NCI-H2171 treated with DMSO at 0.1 percent for 48 hours (cell line): Measurements from ENCODE around the gene GLYATL1B.
"Not testable (repeated sequence)": the region's sequence is repeated elsewhere in the genome, so short reads cannot be mapped to it uniquely, and the experiment has no call there.

Experiments
- DNase-seq: peaks from one replicate; lab custom pipeline; 2025; lab: John Stamatoyannopoulos, UW

GLYATL1B gene

DNA sequence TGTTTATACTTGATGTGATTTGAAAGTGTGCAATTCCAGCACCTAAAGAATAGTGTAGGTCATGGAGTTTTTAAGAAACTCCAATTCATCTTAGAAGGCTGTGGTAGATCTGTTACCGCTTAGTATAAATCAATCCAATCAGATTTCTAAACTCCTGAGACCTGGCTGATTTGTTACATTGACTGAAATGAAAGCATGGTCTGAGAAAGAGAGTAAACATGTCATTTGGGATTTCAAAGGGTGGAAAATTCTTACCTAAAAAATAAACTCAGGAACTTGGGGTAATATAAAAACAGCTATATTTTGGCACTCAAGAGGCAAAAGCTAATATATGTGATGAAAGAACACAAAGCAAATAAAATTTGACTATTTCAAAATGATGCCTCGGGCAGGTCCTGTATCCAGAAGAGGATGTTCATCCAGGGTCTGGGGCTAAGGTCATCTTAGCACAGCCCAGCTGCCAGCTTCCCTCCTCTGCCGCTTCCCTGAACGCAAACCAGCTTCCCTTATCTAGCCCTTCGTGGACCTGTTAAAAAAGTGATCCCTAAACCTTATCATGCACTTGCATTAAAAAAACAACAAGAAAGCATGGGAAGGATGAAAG, 10.0 kb downstream of the GLYATL1B start:
- not testable (repeated sequence) for DNase-seq

DNA sequence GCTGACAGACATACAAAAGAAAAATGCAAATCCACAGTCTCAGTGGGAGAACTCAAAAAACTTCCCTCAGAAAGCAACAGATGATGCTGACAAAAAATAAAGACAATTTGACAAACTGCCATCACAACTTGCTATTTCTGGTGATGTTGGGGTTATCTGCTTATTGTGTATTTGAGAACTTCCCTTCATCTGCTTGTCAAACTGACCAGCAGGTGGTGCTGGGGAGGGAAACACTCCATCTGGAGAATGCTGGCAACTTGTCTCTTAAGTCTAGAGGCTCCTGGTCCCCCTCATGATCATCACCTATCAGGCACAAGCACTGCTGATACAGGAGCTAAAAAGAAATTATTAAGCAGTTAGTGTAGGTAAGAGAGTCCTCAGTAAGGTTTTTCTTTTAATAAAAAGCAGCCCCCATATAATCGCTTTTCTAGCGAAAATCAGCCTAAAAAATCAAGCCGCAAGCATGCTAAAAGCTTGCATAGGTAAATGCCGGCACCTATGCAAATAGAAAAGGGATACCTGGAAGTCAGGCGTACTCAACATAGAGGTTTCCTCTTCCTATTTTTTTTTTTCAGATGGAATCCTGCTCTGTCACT, 11.1 kb downstream of the GLYATL1B start:
- DNase-seq: no peak

DNA sequence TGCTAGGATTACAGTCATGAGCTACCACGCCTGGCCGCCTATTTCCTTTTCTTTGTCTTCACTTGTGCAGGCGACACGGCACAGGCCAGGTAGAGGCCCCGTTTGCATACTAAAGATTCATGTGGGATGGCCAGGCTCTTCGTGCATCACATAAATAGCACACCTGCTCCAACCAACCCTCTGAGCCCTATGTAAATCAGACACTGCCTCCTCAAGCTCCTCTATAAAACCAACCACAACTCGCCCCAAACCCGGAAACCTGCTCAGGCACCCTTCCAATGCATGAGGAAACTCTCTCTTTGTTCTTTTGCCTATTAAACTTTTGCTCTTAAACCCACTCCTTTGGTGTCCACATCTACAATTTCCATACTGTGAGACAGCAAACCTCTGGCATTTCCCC, 11.8 kb downstream of the GLYATL1B start:
- not testable (repeated sequence) for DNase-seq

DNA sequence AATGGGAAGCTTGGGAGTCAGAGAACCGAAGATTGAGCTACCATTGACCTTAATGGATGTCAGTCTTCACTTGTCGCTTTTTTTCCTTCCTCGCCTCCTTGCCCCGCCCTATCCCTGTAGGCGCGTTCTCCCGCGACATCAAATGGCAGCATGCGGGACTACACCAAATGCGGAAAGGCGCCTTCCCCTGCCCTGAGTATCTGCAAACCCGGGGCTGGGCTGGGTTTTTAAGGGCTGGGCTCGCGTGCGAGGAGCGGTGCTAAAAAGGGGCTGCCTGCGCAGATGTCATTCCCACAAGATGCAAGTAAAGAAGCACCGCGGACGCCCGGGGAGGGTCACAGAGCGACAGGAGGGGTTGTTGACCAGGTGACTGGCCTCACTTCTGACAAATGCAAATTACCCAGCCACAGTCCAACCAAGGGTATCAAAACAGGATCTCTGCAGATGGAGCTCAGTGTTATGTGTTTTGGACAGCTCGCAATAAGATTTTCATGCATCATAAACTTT, 16.2 kb downstream of the GLYATL1B start:
- DNase-seq: no peak

DNA sequence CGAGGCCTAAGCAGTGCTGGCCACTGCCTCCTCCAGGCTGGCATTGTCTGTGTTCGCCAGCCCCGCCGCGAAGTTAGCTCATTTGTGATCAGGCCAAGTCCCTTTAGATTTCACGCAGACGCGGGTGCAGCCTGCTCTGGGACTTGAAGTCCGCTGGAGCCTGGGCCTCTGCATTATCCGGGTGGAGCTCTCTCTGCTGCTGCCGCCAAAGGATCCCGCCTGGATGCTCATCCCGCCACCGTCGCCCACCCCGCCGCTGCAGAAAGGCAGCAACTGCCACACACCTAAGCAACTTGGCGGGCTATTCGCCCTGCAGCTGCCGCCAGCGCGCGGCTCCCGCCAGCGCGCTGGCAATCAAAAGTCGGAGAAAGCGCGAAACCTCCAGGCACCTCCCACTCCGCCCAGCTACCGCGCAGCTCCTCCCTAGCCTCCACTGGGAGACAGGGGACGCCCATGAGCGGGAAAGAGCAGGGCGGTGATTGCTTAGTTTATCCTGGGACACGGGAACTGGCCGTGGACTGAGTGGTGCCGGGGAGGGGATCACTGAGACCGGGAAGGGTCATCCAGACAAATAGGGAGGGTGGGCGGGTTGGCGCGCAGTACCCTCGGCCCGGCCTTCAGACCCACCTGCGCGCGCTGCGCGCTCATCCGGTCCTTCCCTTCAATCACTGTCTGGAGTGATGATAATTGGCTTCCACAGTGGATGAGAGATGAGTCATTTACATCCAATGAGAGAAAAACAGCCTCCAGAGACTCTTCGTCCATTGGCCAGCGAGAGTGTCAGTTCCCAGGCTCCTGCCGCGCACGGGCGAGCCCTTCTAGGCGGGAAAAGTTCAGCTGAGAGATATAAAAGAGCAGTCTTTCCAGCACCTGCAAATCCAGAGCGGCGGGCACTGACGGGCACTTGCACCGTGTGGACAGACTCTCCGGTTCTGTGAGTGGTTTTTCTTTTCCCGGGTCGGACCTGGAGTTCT, 20.5 kb downstream of the GLYATL1B start, which contains the start of gene FAM111B:
TSS of gene FAM111B (plus strand) at position 875 of the 974 bp plus-strand sequence. CDS start 2,389 bp downstream, outside the sequence.
- DNase-seq: peak; percentile 85

DNA sequence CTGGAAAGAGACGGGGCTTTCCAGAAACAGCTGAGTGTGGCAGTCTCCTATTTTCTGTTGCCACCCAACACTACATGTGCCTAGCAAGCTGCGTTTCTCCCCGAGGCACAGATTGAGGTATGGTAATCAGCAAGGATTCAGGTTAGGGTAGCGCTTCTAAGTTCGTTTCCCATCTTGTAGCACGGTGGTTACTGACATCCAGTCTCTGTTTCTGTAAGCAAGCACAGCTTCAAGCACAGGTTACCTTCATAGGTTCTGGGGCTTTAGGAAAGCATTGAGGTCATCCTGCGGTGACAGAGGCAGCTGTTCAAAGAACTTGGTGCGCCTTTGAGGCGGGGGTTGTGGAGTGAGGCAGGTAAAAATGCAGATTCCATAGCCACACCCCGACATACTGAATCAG, 21.6 kb downstream of the GLYATL1B start:
- DNase-seq: not testable (repeated sequence)

DNA sequence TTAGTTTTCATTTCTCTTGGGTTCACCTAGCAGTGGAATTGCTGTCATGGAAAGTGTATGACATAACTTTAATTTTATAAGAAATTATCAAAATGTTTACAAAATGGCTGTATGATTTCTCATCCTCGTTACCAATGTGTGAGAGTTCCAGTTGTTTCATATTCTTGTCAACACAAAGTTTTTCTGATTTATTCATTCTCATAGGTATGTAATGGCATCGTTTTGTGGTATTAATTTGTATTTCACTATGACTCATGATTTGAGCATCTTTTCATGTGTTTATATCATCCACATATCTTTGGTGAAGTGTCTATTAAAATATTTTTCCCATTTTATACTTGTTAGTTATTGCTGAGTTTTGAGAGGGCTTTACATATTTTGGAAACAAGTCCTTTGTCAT, 26.4 kb downstream of the GLYATL1B start:
- no peak for DNase-seq

DNA sequence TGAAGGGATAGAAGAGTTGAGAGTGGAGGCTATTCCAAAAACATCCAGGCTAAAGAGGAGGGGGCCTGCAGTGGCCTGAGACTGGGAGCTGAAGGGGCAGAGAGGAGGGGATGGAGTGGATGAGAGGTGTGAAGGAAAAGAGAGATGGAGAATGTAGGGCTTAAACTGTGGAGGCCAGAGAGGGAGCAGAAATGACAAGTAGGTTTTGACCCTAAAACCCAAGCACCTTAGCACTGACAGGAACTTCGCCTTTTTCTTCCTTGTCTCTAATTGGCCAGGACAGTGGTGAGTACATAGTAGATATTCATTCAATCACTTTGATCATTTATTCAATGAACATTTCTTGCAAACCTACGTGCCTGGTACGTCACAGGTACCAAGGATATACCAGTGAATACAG, 28.2 kb downstream of the GLYATL1B start:
- no peak for DNase-seq

DNA sequence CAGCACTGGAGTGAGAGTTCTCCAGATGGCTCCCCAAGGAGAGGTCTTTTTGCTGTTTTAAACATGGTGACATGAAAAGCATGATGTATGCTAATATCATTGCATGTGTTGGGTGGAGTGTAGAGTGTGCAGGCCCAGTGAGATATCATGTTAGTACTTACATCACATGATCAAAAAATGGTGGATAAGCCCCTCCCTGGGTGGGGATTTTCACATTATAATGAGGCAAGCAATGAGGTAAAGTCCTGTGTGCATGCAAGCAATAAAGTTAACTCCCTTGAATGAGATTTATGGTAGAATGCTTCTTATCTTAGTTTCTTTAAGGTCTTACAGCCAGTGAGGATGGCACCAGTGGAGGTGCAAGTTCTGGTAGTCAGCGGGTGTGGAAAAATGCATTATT, 29.4 kb downstream of the GLYATL1B start:
- no peak for DNase-seq

DNA sequence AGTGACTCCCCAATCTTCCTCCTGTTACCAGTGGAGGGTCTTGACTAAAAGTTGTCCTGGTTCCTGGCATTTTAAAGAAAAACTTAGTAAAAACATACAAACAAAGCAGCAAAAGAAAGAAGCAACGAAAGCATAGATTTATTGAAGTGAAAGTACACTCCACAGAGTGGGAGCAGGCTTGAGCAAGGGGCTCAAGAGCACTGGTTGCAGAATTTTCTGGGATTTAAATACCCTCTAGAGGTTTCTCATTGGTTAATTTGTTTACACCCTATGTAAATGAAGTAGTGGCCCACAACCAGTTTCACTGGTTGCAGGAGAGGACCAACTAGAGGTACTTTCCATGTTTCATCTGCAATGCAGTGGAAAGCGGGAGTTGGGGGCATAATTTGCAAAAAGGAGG, 31.7 kb downstream of the GLYATL1B start:
- no peak for DNase-seq

DNA sequence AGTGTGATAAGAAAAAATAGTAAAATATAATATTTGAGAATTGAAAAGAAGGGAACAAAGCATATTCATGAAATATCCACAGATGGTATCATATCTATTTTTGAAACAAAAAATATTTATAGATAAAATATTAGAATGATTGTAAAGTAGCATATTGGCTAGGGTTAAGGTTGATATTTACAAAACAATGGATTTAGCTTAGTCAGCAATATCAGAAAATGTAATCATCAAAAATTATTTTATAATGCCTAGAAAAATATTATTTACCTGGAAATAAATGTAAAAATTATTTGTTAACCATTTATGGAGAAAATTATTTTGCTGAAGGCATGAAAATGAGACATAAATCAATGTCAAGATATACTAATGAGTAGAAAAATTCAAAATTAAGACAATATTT, 33.7 kb downstream of the GLYATL1B start:
- DNase-seq: no peak

DNA sequence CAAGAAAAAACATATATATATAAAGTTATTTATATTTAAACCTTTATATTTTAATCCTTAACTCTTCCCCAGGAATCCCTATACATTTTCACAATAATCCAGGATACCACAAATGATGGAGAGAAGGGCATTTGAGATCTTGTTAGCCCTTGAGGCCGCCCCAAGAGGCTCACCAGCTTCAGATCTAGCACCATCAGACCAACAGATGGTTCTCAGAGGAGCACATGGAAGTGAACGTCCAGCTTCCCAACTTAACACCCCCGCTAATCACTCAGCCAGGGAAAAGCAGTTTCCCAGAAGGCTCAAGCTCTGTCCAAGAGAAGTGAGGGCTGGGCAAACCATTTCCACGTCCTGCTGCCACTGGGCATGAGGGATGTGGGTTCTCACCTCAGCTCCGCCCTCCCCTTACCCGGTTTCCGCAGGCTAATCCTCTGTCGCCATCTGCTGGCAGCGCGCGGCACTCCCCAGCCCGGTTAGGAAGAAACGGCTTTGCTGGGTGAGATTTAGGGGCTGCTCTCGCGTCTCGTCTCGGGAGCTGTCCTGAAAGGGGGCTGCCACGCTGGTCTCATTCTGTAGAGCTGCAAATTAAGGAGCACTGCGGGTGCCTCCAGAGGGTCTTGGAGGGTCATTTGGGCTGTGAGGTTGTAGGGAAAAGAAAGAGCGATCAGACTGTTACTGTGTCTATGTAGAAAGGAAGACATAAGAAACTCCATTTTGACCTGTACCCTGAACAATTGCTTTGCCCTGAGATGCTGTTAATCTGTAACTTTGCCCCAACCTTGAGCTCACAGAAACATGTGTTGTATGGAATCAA, 49.7 kb downstream of the GLYATL1B start:
- peak; percentile 16 for DNase-seq

DNA sequence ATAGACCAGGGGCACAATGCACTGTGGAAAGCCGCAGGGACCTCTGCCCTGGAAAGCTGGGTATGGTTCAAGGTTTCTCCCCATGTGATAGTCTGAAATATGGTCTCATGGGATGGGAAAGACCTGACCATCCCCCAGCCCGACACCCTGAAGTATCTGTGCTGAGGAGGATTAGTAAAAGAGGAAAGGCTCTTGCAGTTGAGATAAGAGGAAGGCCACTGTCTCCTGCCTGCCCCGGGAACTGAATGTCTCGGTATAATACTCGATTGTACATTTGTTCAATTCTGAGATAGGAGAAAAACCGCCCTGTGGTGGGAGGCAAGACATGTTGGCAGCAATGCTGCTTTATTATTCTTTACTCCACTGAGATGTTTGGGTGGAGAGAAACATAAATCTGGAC, 50.4 kb downstream of the GLYATL1B start:
- not testable (repeated sequence) for DNase-seq

DNA sequence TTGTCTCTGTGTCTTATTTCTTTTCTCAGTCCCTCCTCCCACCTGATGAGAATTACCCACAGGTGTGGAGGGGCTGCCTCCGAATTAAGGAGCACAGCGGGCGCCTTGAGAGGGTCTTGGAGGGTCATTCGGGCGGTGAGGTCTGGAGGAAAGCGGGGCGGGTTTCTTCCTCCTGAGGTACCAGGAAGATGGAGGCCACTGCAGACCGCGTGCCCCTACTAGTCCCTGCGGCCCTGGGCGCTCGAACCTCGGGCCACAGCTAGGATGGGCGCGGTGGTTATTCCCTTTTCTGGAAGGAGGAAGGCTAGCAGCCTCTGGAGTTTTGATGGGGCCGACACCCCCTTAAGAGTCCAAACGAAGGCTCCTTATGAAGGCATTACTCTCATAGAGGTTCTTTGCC, 51.1 kb downstream of the GLYATL1B start:
- DNase-seq: no peak

DNA sequence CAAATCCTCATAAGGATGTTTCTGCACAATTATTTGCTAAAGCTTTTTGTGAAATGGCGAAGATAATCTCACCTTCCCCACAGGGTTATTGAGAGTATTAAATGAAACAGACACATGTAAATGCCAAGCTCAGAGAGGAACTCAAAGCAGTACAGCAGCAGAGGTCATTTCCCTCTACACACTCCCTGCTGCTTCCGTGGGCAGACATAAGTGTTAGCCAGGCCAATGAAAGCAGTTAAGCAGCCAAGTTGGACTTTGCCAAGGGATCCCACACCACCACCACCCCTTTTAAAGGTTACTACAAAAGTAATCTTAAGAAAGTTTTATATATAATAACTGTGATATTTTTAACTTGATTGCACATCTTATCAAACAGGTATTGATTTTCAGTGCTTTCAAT, 52.5 kb downstream of the GLYATL1B start:
- no peak for DNase-seq

DNA sequence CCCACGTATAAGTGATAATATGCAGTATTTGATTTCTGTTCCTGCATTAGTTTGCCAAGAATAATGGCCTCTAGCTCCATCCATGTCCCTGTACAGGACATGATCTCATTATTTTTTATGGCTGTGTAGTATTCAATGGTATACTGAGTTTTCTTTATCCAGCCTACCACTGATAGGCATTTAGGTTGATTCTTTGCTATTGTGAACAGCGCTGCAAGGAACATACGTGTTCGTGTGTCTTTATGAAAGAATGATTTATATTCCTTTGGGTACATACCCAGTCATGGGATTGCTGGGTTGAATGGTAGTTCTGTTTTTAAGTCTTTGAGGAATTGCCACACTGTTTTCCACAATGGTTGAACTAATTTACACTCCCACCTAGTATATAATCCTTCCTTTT, 55.1 kb downstream of the GLYATL1B start:
- DNase-seq: no peak

DNA sequence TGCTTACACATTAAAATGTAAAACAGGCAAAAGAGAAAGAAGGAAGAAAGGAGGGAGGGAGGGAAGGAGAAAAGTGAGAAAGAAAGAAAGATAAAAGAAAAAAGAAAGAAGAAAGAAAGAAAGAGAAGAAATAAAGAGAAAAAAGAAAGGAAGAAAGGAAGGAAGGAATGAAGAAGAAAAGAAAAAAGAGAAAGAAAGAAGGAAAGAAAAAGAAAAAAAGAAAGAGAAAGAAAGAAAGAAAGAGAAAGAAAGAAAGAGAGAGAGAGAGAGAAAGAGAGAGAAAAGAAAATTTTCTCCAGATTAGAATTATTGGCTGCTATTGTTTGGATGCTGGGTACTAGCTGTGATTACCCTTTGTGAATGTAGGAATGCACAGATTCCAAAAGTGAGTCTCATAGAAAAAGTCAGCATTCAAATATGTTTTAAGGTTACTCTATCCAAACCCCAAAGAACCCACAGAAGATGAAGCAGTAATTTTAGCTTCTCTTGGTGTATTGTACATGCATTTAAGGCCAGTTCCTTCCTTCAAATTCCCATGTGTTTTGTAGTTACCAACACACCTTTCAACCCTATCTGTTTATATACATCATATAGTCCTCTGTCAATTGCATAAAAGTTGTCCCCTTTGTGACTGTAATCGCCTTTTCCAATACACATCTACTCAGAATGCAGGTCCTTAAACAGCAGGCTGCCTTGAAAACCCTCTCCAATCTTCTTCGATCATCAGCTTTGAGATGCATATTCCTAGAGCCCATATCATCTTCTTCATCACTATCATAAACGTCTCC, 55.8 kb downstream of the GLYATL1B start:
- DNase-seq: no peak

DNA sequence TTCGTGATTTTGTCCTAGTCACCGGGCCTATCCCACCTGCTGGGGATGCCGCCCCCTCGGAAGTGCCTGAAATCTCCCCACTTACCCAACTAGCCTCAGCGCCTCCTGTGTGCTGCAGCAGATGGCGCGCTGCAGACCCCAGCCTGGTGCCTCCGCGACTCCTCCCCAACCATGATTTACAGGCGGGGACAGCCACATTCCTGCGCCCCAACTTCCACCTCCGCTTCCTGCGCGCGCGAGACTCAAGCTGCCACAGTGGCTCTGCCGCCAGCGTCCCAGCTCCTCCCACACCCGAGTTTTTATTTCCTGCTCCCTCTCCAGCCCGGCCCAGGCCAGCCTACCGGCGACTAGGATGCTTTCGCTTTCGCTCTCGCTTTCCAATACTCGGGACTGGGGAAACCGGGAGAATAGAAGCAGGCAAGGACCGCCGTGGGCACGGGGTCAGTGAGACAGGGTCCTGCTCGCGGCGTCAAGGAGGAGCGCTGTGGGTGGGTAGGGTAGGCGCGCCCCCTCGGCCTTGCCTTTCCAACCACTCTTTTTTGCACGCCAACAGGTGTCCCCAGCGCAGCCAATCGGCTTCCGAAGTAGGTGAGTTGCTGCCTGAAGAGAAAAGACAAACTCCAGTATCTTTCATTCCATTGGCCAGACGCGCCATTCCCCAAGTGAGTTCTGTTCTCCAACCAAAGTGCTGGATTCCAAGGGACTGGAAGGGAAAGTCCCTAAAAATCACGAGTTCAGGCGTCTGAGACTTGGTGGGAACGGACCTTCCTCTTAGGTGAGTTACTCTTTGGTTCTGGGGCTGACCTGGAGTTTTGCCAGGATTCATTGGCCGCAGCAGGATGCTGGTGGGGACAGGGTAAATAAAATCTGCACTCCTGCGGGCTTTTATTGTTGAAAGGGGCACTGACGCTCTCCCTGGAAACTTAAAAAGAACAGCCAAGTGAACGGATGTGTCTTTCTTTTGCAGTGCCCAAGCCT, 56.7 kb downstream of the GLYATL1B start, which contains the start of gene FAM111A:
TSS of gene FAM111A (plus strand) at position 327 of the 978 bp plus-strand sequence. CDS start 6,017 bp downstream, outside the sequence.
- no peak for DNase-seq

DNA sequence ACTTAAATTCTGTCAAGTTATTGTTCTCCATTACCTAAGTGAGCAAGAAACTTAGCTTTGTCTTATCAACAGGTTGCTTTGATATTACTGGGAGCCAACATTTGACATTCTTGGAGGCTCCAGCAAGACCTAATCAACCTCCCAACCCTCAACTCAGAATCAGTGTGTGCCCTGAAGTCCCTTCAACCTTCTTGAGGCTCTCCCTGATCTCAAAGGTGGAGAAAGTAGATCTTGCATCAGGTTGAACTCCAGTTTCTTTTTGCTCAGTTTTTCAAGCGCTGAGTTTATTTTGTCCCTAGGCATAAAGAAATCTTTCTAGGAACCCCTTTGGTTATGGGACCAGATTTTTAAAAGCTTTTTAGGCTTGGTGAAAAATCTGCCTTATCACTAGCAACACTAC, 58.0 kb downstream of the GLYATL1B start:
- no peak for DNase-seq
